Neutrophil (primary cell): ENCODE results near the gene RRP36.

Source experiments
- H3K27ac ChIP-seq: fragments of 200-600 bp; sonication (generic); 2 replicates; pipeline ENCODE4 v1.5.1; 2016; ENCODE audit warnings: mild to moderate bottlenecking, moderate library complexity
- H3K27me3 ChIP-seq: fragments of 200-600 bp; sonication (generic); 2 replicates; pipeline ENCODE4 v1.6.0; 2016; ENCODE audit warnings: mild to moderate bottlenecking
- H3K36me3 ChIP-seq: fragments of 200-600 bp; sonication (generic); 2 replicates; pipeline ENCODE4 v1.5.1; 2017
- H3K4me1 ChIP-seq, 2 experiments: fragments of 200-600 bp in 1 of 2; sonication (generic) in 1 of 2; 1 replicate in 1 of 2; 2 replicates in 1 of 2; pipeline versions ENCODE4 v1.5.1 to v1.6.1; 2013 to 2016; ENCODE audit warnings: low read depth in 1 of 2, low read length in 1 of 2, mild to moderate bottlenecking in 1 of 2, moderate library complexity in 1 of 2; ENCODE audit not compliant: control insufficient read depth in 1 of 2, insufficient read depth in 1 of 2
- H3K4me3 ChIP-seq, 2 experiments: fragments of 200-600 bp in 1 of 2; sonication (generic) in 1 of 2; 1 replicate in 1 of 2; 2 replicates in 1 of 2; pipeline ENCODE4 v1.5.1; 2013 to 2016; ENCODE audit warnings: low read depth in 1 of 2, low read length in 1 of 2, mild to moderate bottlenecking in 1 of 2, moderate library complexity in 1 of 2
- H3K9me3 ChIP-seq: fragments of 200-600 bp; sonication (generic); 2 replicates; pipeline ENCODE4 v1.5.1; 2016
- CTCF ChIP-seq: fragments of 200-600 bp; sonication (generic); IDR thresholded peaks from 2 replicates; pipeline ENCODE4 v1.5.1; 2016; ENCODE audit warnings: antibody characterized with exemption

Gene RRP36

GRCh38 chr6:43026365-43026764 is 4.9 kb downstream of the RRP36 start:
- Histone ChIP-seq H3K4me3 (no peak overlapping the region), H3K27ac (no peak overlapping the region), H3K9me3 (no peaks in the 10 kb centered on the region), H3K27me3 (no peaks in the 10 kb centered on the region), H3K4me1 (peaks cover 7 to 9% of the 10 kb centered on the region in 2 experiments), H3K36me3 (peaks cover 65% of the 10 kb centered on the region)
- TF ChIP-seq CTCF, result no peak

GRCh38 chr6:43029120-43029519 is 7.7 kb downstream of the RRP36 start:
- no peak for TF ChIP-seq CTCF
- H3K27ac ChIP-seq, result no peak overlapping the region
- no peaks in the 10 kb centered on the region for H3K27me3 ChIP-seq
- H3K36me3 ChIP-seq, result peaks cover 81% of the 10 kb centered on the region
- no peaks in the 10 kb centered on the region for H3K4me1 ChIP-seq
- no peaks in the 10 kb centered on the region for H3K9me3 ChIP-seq
- H3K4me3 ChIP-seq, result no peak overlapping the region

GRCh38 chr6:43032326-43032725 is 10.9 kb downstream of the RRP36 start:
- H3K36me3 ChIP-seq, result peaks cover 85% of the 10 kb centered on the region
- no peak overlapping the region for H3K27ac ChIP-seq
- no peaks in the 10 kb centered on the region for H3K4me1 ChIP-seq
- no peaks in the 10 kb centered on the region for H3K27me3 ChIP-seq
- TF ChIP-seq CTCF, result no peak
- H3K9me3 ChIP-seq, result no peaks in the 10 kb centered on the region
- no peak overlapping the region for H3K4me3 ChIP-seq

GRCh38 chr6:43033496-43034189 is 12.2 kb downstream of the RRP36 start:
- no peak overlapping the region for H3K27ac ChIP-seq
- peaks cover 85% of the 10 kb centered on the region for H3K36me3 ChIP-seq
- no peak for TF ChIP-seq CTCF
- H3K4me3 ChIP-seq, result no peak overlapping the region
- H3K9me3 ChIP-seq, result no peaks in the 10 kb centered on the region
- no peaks in the 10 kb centered on the region for H3K27me3 ChIP-seq
- H3K4me1 ChIP-seq, result no peaks in the 10 kb centered on the region

GRCh38 chr6:43034190-43034525 is 12.7 kb downstream of the RRP36 start:
- H3K4me1 ChIP-seq, result no peaks in the 10 kb centered on the region
- H3K27me3 ChIP-seq, result no peaks in the 10 kb centered on the region
- peaks cover 85% of the 10 kb centered on the region for H3K36me3 ChIP-seq
- no peaks in the 10 kb centered on the region for H3K9me3 ChIP-seq
- no peak overlapping the region for H3K4me3 ChIP-seq
- H3K27ac ChIP-seq, result no peak overlapping the region
- TF ChIP-seq CTCF, result no peak
